Tibial nerve (tissue), 4 donors: ENCODE measurements around the gene WDR3.

Experiments used
- CTCF ChIP-seq, 5 experiments: fragments of 200-600 bp in 3 of 5; fragments of 450-650 bp in 2 of 5; sonication (generic) in 3 of 5; IDR thresholded peaks; one replicate each; pipeline ENCODE4 v1.5.1; 2016 to 2019; ENCODE audit warnings: antibody characterized with exemption in 5 of 5, mild to moderate bottlenecking in 3 of 5, moderate library complexity in 2 of 5
- EP300 ChIP-seq, 2 donors: sonication (generic); formaldehyde crosslinking; IDR thresholded peaks; one replicate each; pipeline ENCODE4 v1.6.1; 2017; ENCODE audit warnings: antibody characterized with exemption in 2 of 2, mild to moderate bottlenecking in 1 of 2
- POLR2A ChIP-seq, 2 donors: fragments of 450-650 bp; IDR thresholded peaks; one replicate each; pipeline ENCODE4 v1.6.1; 2017; ENCODE audit warnings: antibody characterized with exemption in 2 of 2, mild to moderate bottlenecking in 2 of 2, moderate library complexity in 2 of 2

DNA sequence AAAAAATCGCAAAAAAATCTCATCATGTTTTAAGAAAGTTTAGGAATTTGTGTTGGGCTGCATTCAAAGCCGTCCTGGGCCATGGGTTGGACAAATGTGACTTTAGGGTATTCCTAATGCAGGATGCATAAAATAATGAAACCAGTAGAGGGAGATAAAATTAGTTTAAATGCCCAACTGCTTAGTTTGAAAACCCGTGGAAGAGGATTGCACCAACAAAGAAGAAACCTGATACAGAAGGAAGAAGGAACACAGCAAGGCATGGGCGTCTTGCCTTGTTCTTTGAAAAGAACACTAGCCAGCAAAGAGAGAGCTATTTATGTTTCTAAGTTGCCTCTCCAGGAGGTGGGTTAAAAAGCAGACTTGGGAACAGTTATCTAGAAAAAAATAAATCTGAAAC is 37.9 kb downstream of the WDR3 start:
- no peak for TF ChIP-seq CTCF (IDR thresholded peaks at IDR 0.05)
- TF ChIP-seq POLR2A (IDR thresholded peaks at IDR 0.05): no peak
- TF ChIP-seq EP300 (IDR thresholded peaks at IDR 0.05): no peak
